SU-DHL-6 (cell line): ENCODE data around the gene KLF3.

ENCODE experiments used
- H2AFZ ChIP-seq: fragments of 200-600 bp; sonication (generic); 2 replicates; pipeline ENCODE4 v1.6.1; 2014; ENCODE audit warnings: low read depth, mild to moderate bottlenecking, moderate library complexity, mixed read lengths, antibody characterized with exemption, low read length; ENCODE audit not compliant: severe bottlenecking
- H3F3A ChIP-seq: fragments of 200-600 bp; shearing (Covaris generic); 2 replicates; pipeline ENCODE4 v1.6.0; 2016; ENCODE audit warnings: antibody characterized with exemption, mild to moderate bottlenecking; ENCODE audit not compliant: insufficient read depth
- H3K27ac ChIP-seq: fragments of 200-600 bp; sonication (generic); 2 replicates; pipeline ENCODE4 v1.5.1; 2016; ENCODE audit warnings: low read depth, mild to moderate bottlenecking, low read length, moderate library complexity, mixed read lengths
- H3K27me3 ChIP-seq: fragments of 200-600 bp; sonication (generic), shearing (Covaris generic); 2 replicates; pipeline ENCODE4 v1.6.0; 2014; ENCODE audit warnings: mild to moderate bottlenecking, low read length
- H3K36me3 ChIP-seq: fragments of 200-600 bp; sonication (generic); 2 replicates; pipeline ENCODE4 v1.6.1; 2014; ENCODE audit warnings: mild to moderate bottlenecking, low read length, mixed read lengths
- H3K4me2 ChIP-seq: fragments of 300-600, 200-600 bp; shearing (Covaris generic), sonication (generic); 2 replicates; pipeline ENCODE4 v1.6.0; 2014; ENCODE audit warnings: low read length, low read depth, mild to moderate bottlenecking; ENCODE audit not compliant: poor library complexity, severe bottlenecking
- H3K4me3 ChIP-seq: fragments of 200-600 bp; sonication (generic); 2 replicates; pipeline ENCODE4 v1.5.1; 2014; ENCODE audit warnings: antibody characterized with exemption, low read length, mild to moderate bottlenecking, mixed read lengths; ENCODE audit not compliant: insufficient read depth, poor library complexity, severe bottlenecking
- H3K79me2 ChIP-seq: fragments of 200-600 bp; sonication (generic); 2 replicates; pipeline ENCODE4 v1.6.1; 2014; ENCODE audit warnings: mild to moderate bottlenecking, low read length, moderate library complexity; ENCODE audit not compliant: insufficient read depth
- H3K9ac ChIP-seq: fragments of 200-600 bp; sonication (generic); 2 replicates; pipeline ENCODE4 v1.7.0; 2014; ENCODE audit warnings: mild to moderate bottlenecking, low read length
- H3K9me2 ChIP-seq: fragments of 200-600 bp; sonication (generic); replicated peaks from 2 replicates; pipeline ENCODE4 v1.6.1; 2014; ENCODE audit warnings: low read length; ENCODE audit not compliant: insufficient read depth
- H3K9me3 ChIP-seq: fragments of 200-600 bp; sonication (generic); 2 replicates; pipeline ENCODE4 v1.6.1; 2014; ENCODE audit warnings: low read length, mixed read lengths; ENCODE audit not compliant: insufficient read depth
- H4K20me1 ChIP-seq: fragments of 200-600 bp; sonication (generic); 2 replicates; pipeline ENCODE4 v1.6.1; 2014; ENCODE audit warnings: low read depth, mild to moderate bottlenecking, antibody characterized with exemption, low read length, moderate library complexity, mixed read lengths
- CTCF ChIP-seq: fragments of 200-600 bp; sonication (generic); IDR thresholded peaks from one replicate; pipeline ENCODE4 v1.5.1; 2017; ENCODE audit warnings: antibody characterized with exemption, mild to moderate bottlenecking, low read length, moderate library complexity; ENCODE audit not compliant: insufficient read depth, poor library complexity, severe bottlenecking
- EZH2phosphoT487 ChIP-seq: fragments of 200-600 bp; sonication (generic), shearing (Covaris generic); conservative IDR thresholded peaks from 2 replicates; pipeline ENCODE4 v1.6.1; 2018; ENCODE audit warnings: mild to moderate bottlenecking, antibody characterized with exemption, low read length, moderate library complexity, mixed read lengths

The KLF3 gene

GRCh38 chr4:38734446-38734845 lies 70.4 kb downstream of the KLF3 start:
- TF ChIP-seq CTCF, result no peak
- no peak for TF ChIP-seq EZH2phosphoT487
- Histone ChIP-seq H3K27ac (no peak overlapping the region), H4K20me1 (no peaks in the 10 kb centered on the region), H3F3A (no peaks in the 10 kb centered on the region), H3K9ac (no peak overlapping the region), H3K9me2 (no peaks in the 10 kb centered on the region), H3K27me3 (no peaks in the 10 kb centered on the region), H2AFZ (no peak overlapping the region), H3K4me3 (no peak overlapping the region), H3K9me3 (peaks cover 8% of the 10 kb centered on the region; the same call in 1 of the 2 replicates), H3K36me3 (no peaks in the 10 kb centered on the region), H3K4me2 (no peak overlapping the region), H3K79me2 (no peaks in the 10 kb centered on the region)

- TF ChIP-seq EZH2phosphoT487 (no peak), CTCF (no peak)
- no peak overlapping the region for H3K4me2 ChIP-seq
- H3K9ac ChIP-seq, result no peak overlapping the region
- no peak overlapping the region for H3K4me3 ChIP-seq
- no peaks in the 10 kb centered on the region for H3F3A ChIP-seq
- H3K36me3 ChIP-seq, result no peaks in the 10 kb centered on the region
- H3K9me3 ChIP-seq, result peaks cover 8% of the 10 kb centered on the region; the same call in 1 of the 2 replicates
- H4K20me1 ChIP-seq, result no peaks in the 10 kb centered on the region
- H3K27me3 ChIP-seq, result no peaks in the 10 kb centered on the region
- no peaks in the 10 kb centered on the region for H3K79me2 ChIP-seq
- H3K9me2 ChIP-seq, result no peaks in the 10 kb centered on the region
- no peak overlapping the region for H3K27ac ChIP-seq
- no peak overlapping the region for H2AFZ ChIP-seq
Observed at GRCh38 chr4:38734911-38735310, 70.9 kb downstream of the KLF3 start.

GRCh38 chr4:38735870-38736269 lies 71.9 kb downstream of the KLF3 start:
- Histone ChIP-seq H3F3A (no peaks in the 10 kb centered on the region), H3K27me3 (no peaks in the 10 kb centered on the region), H3K9ac (no peak overlapping the region), H3K79me2 (no peaks in the 10 kb centered on the region), H3K9me3 (peaks cover 8% of the 10 kb centered on the region; the same call in 1 of the 2 replicates), H2AFZ (no peak overlapping the region), H3K4me2 (no peak overlapping the region), H4K20me1 (no peaks in the 10 kb centered on the region), H3K36me3 (no peaks in the 10 kb centered on the region), H3K27ac (no peak overlapping the region), H3K4me3 (no peak overlapping the region), H3K9me2 (no peaks in the 10 kb centered on the region)
- no peak for TF ChIP-seq CTCF
- no peak for TF ChIP-seq EZH2phosphoT487
